Measurements from ENCODE around the gene DPP8. TPM values are rescaled to one million over a fixed set of nuclear protein-coding genes. Genes with fewer than 3 reads are reported as not detected.

Gene DPP8
- total RNA-seq, 1 experiment from 2014 or later, result 29.6 TPM

- intact Hi-C loops (cut with micrococcal nuclease; ENCODE audit: unreplicated experiment), result no loop called here
These were observed 70.3 kb downstream of the DPP8 start for GRCh38 chr15:65447145-65447544.

GRCh38 chr15:65434201-65434600, 83.3 kb downstream of the DPP8 start:
- H3K36me3 ChIP-seq (ENCODE audit: insufficient read depth, low read length, poor library complexity, severe bottlenecking), result no peaks in the 10 kb centered on the region
- H3K9me3 ChIP-seq (ENCODE audit: low read depth, low read length, poor library complexity, severe bottlenecking), result no peaks in the 10 kb centered on the region
- DNase-seq (ENCODE audit: low spot score), result no peak
- ChIA-PET POLR2A (ENCODE audit: low non-redundant PET) (no interaction called here), CTCF (no interaction called here)
- BruUV-seq (replicated peaks), result no TSS peak
- peaks cover 7% of the 10 kb centered on the region for H3K4me1 ChIP-seq (ENCODE audit: insufficient read depth, low read length, poor library complexity, severe bottlenecking)
- H3K27ac ChIP-seq (ENCODE audit: low read depth, low read length, poor library complexity, severe bottlenecking), result no peak overlapping the region
- H3K4me3 ChIP-seq (ENCODE audit: low read depth, low read length, poor library complexity, severe bottlenecking), result no peak overlapping the region
- intact Hi-C loops (cut with micrococcal nuclease; ENCODE audit: unreplicated experiment), result no loop called here
- no peak for TF ChIP-seq EZH2 (IDR thresholded peaks at IDR 0.05; ENCODE audit: borderline replicate concordance, low read depth, low read length, poor library complexity, severe bottlenecking)
- TF ChIP-seq, protein P1, sequence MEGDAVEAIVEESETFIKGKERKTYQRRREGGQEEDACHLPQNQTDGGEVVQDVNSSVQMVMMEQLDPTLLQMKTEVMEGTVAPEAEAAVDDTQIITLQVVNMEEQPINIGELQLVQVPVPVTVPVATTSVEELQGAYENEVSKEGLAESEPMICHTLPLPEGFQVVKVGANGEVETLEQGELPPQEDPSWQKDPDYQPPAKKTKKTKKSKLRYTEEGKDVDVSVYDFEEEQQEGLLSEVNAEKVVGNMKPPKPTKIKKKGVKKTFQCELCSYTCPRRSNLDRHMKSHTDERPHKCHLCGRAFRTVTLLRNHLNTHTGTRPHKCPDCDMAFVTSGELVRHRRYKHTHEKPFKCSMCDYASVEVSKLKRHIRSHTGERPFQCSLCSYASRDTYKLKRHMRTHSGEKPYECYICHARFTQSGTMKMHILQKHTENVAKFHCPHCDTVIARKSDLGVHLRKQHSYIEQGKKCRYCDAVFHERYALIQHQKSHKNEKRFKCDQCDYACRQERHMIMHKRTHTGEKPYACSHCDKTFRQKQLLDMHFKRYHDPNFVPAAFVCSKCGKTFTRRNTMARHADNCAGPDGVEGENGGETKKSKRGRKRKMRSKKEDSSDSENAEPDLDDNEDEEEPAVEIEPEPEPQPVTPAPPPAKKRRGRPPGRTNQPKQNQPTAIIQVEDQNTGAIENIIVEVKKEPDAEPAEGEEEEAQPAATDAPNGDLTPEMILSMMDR (conservative IDR thresholded peaks at IDR 0.05; ENCODE audit: low read depth, low read length), result no peak
- no peaks in the 10 kb centered on the region for H3K27me3 ChIP-seq (replicated peaks; ENCODE audit: insufficient read depth, low read depth, low read length, poor library complexity)

More at GRCh38 chr15:65447145-65447544, 70.3 kb downstream of the DPP8 start:
- H3K27ac ChIP-seq (ENCODE audit: low read depth, low read length, poor library complexity, severe bottlenecking), result no peak overlapping the region
- ChIA-PET POLR2A (ENCODE audit: low non-redundant PET) (no interaction called here), CTCF (no interaction called here)
- no peaks in the 10 kb centered on the region for H3K9me3 ChIP-seq (ENCODE audit: low read depth, low read length, poor library complexity, severe bottlenecking)
- no peaks in the 10 kb centered on the region for H3K27me3 ChIP-seq (replicated peaks; ENCODE audit: insufficient read depth, low read depth, low read length, poor library complexity)
- no peaks in the 10 kb centered on the region for H3K4me1 ChIP-seq (ENCODE audit: insufficient read depth, low read length, poor library complexity, severe bottlenecking)
- H3K36me3 ChIP-seq (ENCODE audit: insufficient read depth, low read length, poor library complexity, severe bottlenecking), result peaks cover 45% of the 10 kb centered on the region
- H3K4me3 ChIP-seq (ENCODE audit: low read depth, low read length, poor library complexity, severe bottlenecking), result no peak overlapping the region
- TF ChIP-seq, protein P1 (conservative IDR thresholded peaks at IDR 0.05; ENCODE audit: low read depth, low read length), result no peak
- TF ChIP-seq EZH2 (IDR thresholded peaks at IDR 0.05; ENCODE audit: borderline replicate concordance, low read depth, low read length, poor library complexity, severe bottlenecking), result no peak
- no TSS peak for BruUV-seq (replicated peaks)
- no peak for DNase-seq (ENCODE audit: low spot score)

DNA sequence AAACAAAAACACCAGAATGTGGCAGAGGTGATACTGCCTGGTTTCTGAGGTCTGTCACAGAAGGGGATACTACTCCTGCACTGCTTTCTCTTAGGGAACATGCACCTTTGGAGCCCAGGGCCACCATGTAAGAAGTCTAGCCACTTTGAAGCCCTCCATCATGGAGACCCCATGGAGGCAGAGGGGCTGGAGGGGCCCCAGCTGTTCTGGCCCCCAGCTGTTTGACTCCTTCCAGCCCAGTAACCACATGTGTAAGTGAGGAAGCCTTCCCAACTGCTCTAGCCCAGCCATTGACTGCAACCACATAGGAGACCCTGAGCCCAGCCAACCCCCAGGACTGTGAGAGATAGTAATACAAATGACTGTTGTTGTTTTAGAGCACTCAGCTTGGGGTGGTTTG, 85.8 kb downstream of the DPP8 start:
- CTCF ChIA-PET, result no interaction called here

More for the DNA sequence above, 85.8 kb downstream of the DPP8 start:
- POLR2A ChIA-PET (ENCODE audit: low non-redundant PET), result no interaction called here
- BruUV-seq (replicated peaks), result no TSS peak
- Histone ChIP-seq H3K9me3 (ENCODE audit: low read depth, low read length, poor library complexity, severe bottlenecking) (no peaks in the 10 kb centered on the region), H3K27ac (ENCODE audit: low read depth, low read length, poor library complexity, severe bottlenecking) (no peak overlapping the region), H3K27me3 (replicated peaks; ENCODE audit: insufficient read depth, low read depth, low read length, poor library complexity) (no peaks in the 10 kb centered on the region), H3K4me1 (ENCODE audit: insufficient read depth, low read length, poor library complexity, severe bottlenecking) (peaks cover 7% of the 10 kb centered on the region), H3K4me3 (ENCODE audit: low read depth, low read length, poor library complexity, severe bottlenecking) (no peak overlapping the region), H3K36me3 (ENCODE audit: insufficient read depth, low read length, poor library complexity, severe bottlenecking) (no peaks in the 10 kb centered on the region)
- DNase-seq (ENCODE audit: low spot score), result no peak
- TF ChIP-seq, protein P1 (conservative IDR thresholded peaks at IDR 0.05; ENCODE audit: low read depth, low read length), result no peak
- TF ChIP-seq EZH2 (IDR thresholded peaks at IDR 0.05; ENCODE audit: borderline replicate concordance, low read depth, low read length, poor library complexity, severe bottlenecking), result no peak
- intact Hi-C loops (cut with micrococcal nuclease; ENCODE audit: unreplicated experiment), result no loop called here
